HCT116 (cell line): ENCODE results near the gene GPX4. TPM values are rescaled to one million over a fixed set of nuclear protein-coding genes. Genes with fewer than 3 reads are reported as not detected.

ENCODE experiments used
- ATAC-seq: fragments of 200-7000 bp; cut with Tn5 transposase; 2 replicates; pipeline ENCODE4 v1.9.1; 2020; ENCODE audit warnings: mild to moderate bottlenecking, moderate library complexity
- BruUV-seq: library from RNA; stranded (reverse); fragments of 400-500 nt; replicated peaks from 2 replicates; lab custom pipeline; 2021; lab: Mats Ljungman, UMichigan
- CTCF ChIA-PET: fragments of 300-600 bp; sonication (Branson Sonifier 250); formaldehyde crosslinking; loops from one replicate; lab custom pipeline; 2021; ENCODE audit warnings: antibody characterized with exemption; lab: Charles Lee
- POLR2A ChIA-PET: fragments of 300-600, 350-600 bp; sonication (Branson Sonifier 250); formaldehyde crosslinking; loops from one replicate; lab custom pipeline; 2021; ENCODE audit warnings: antibody characterized with exemption; lab: Charles Lee
- RAD21 ChIA-PET, 2 experiments: fragments of 300-600 bp; sonication (Branson Sonifier 250); formaldehyde crosslinking; loops; one replicate each; lab custom pipeline; 2023; ENCODE audit warnings: low total read pairs in 2 of 2; ENCODE audit not compliant: uncharacterized antibody in 2 of 2, unreplicated experiment in 2 of 2, low non-redundant PET in 1 of 2; lab: Charles Lee
- DNase-seq: peaks from one replicate; pipeline ENCODE4 v3.0.0-alpha.2; 2010; ENCODE audit warnings: low read depth, low spot score
- H2AFZ ChIP-seq: fragments of 200-600 bp; shearing (Covaris generic), sonication (generic); 2 replicates; pipeline ENCODE4 v1.6.1; 2017; ENCODE audit warnings: low read depth, mixed run types, mixed read lengths, antibody characterized with exemption, low read length; ENCODE audit not compliant: poor library complexity, severe bottlenecking
- H3K27ac ChIP-seq: 2 replicates; pipeline ENCODE4 v1.5.1; 2012; ENCODE audit warnings: low read depth, low read length
- H3K27me3 ChIP-seq: fragments of 200-600 bp; sonication (generic); 2 replicates; pipeline ENCODE4 v1.6.1; 2016; ENCODE audit warnings: mixed run types, low read length, mixed read lengths; ENCODE audit not compliant: insufficient read depth
- H3K36me3 ChIP-seq, 2 experiments: fragments of 200-500 bp in 1 of 2; fragments of 200-600 bp in 1 of 2; sonication (Bioruptor generic) in 1 of 2; sonication (generic) in 1 of 2; 2 replicates each; pipeline versions ENCODE4 v1.5.1 to v1.6.1; 2014 to 2016; ENCODE audit warnings: low read length in 2 of 2, inconsistent platforms in 1 of 2, mixed read lengths in 1 of 2, mixed run types in 1 of 2; ENCODE audit not compliant: insufficient read depth in 2 of 2, control insufficient read depth in 1 of 2
- H3K4me1 ChIP-seq, 2 experiments: fragments of 200-600 bp in 1 of 2; sonication (generic) in 1 of 2; 2 replicates each; pipeline versions ENCODE4 v1.5.1 to v1.6.1; 2012 to 2017; ENCODE audit warnings: low read length in 2 of 2, inconsistent platforms in 1 of 2, mild to moderate bottlenecking in 1 of 2, mixed read lengths in 1 of 2, mixed run types in 1 of 2, moderate library complexity in 1 of 2; ENCODE audit not compliant: insufficient read depth in 2 of 2, control insufficient read depth in 1 of 2
- H3K4me2 ChIP-seq: fragments of 200-600 bp; sonication (generic); 2 replicates; pipeline ENCODE4 v1.6.1; 2017; ENCODE audit warnings: mixed run types, low read length, mixed read lengths
- H3K4me3 ChIP-seq, 2 experiments: fragments of 200-600 bp in 1 of 2; sonication (generic) in 1 of 2; replicated peaks in 1 of 2; 2 replicates each; pipeline ENCODE4 v1.5.1; 2011 to 2016; ENCODE audit warnings: low read length in 2 of 2, control low read depth in 1 of 2, low read depth in 1 of 2, mild to moderate bottlenecking in 1 of 2, mixed read lengths in 1 of 2, mixed run types in 1 of 2
- H3K79me2 ChIP-seq: fragments of 200-600 bp; sonication (generic); 2 replicates; pipeline ENCODE4 v1.6.1; 2017; ENCODE audit warnings: mild to moderate bottlenecking, mixed run types, low read length, moderate library complexity, mixed read lengths; ENCODE audit not compliant: insufficient read depth
- H3K9ac ChIP-seq: fragments of 200-600 bp; sonication (generic); 2 replicates; pipeline ENCODE4 v1.6.1; 2016; ENCODE audit warnings: low read length, mixed read lengths
- H3K9me2 ChIP-seq: fragments of 200-600 bp; sonication (generic), shearing (Covaris generic); 2 replicates; pipeline ENCODE4 v1.6.1; 2017; ENCODE audit warnings: mixed run types, mild to moderate bottlenecking, moderate library complexity; ENCODE audit not compliant: insufficient read depth
- H3K9me3 ChIP-seq, 2 experiments: fragments of 200-500 bp in 1 of 2; fragments of 200-600 bp in 1 of 2; sonication (Bioruptor generic) in 1 of 2; sonication (generic) in 1 of 2; 2 replicates each; pipeline ENCODE4 v1.6.1; 2014 to 2017; ENCODE audit warnings: low read length in 2 of 2, mixed read lengths in 2 of 2, inconsistent platforms in 1 of 2, low read depth in 1 of 2, mild to moderate bottlenecking in 1 of 2, mixed run types in 1 of 2, moderate library complexity in 1 of 2; ENCODE audit not compliant: control insufficient read depth in 1 of 2, insufficient read depth in 1 of 2
- H4K20me1 ChIP-seq: fragments of 200-600 bp; sonication (generic), shearing (Covaris generic); 2 replicates; pipeline ENCODE4 v1.6.1; 2017; ENCODE audit warnings: mixed run types, mild to moderate bottlenecking, moderate library complexity; ENCODE audit not compliant: insufficient read depth
- CEBPB ChIP-seq: IDR thresholded peaks from 2 replicates; pipeline ENCODE4 v1.6.1; 2012; ENCODE audit warnings: low read depth
- ELF1 ChIP-seq: IDR thresholded peaks from 2 replicates; pipeline ENCODE4 v1.6.1; 2012; ENCODE audit warnings: low read depth, borderline replicate concordance
- EZH2 ChIP-seq: fragments of 200-600 bp; sonication (generic); IDR thresholded peaks from 2 replicates; pipeline ENCODE4 v1.6.1; 2017; ENCODE audit warnings: antibody characterized with exemption, mixed run types
- POLR2AphosphoS5 ChIP-seq: IDR thresholded peaks from 2 replicates; pipeline ENCODE4 v1.6.1; 2011; ENCODE audit warnings: mild to moderate bottlenecking, low read depth, low read length, moderate library complexity
- RAD21 ChIP-seq: IDR thresholded peaks from 2 replicates; pipeline ENCODE4 v1.6.1; 2012; ENCODE audit warnings: low read depth, mild to moderate bottlenecking
- SRF ChIP-seq: IDR thresholded peaks from 2 replicates; pipeline ENCODE4 v1.6.1; 2012; ENCODE audit warnings: low read depth
- TCF7L2 ChIP-seq: IDR thresholded peaks from 2 replicates; pipeline ENCODE4 v1.7.0; 2011; ENCODE audit warnings: borderline replicate concordance, inconsistent platforms; ENCODE audit not compliant: insufficient read depth, insufficient read length; ENCODE audit errors: extremely low read depth
- ZFX ChIP-seq: fragments of 450-650 bp; IDR thresholded peaks from 2 replicates; pipeline ENCODE4 v1.6.1; 2017
- ZNF274 ChIP-seq: fragments of 200-500 bp; sonication (Bioruptor generic); IDR thresholded peaks from 2 replicates; pipeline ENCODE4 v1.6.1; 2014; ENCODE audit warnings: mild to moderate bottlenecking, low read depth, low read length, inconsistent platforms
- intact Hi-C: fragments of 100-400 bp; cut with micrococcal nuclease; formaldehyde crosslinking; loops from 2 replicates; pipeline ENCODE4 v1.10.0; 2022
- total RNA-seq: library from RNA; stranded (reverse); gene quantifications from one replicate; pipeline ENCODE4 v1.2.1, GENCODE V29; 2021; ENCODE audit not compliant: unreplicated experiment
- TF ChIP-seq, protein P1 (sequence below), 3 experiments: fragments of 200-600 bp in 1 of 3; sonication (generic) in 1 of 3; IDR thresholded peaks in 2 of 3; conservative IDR thresholded peaks in 1 of 3; 2 replicates each; pipeline ENCODE4 v1.5.1; 2012 to 2017; ENCODE audit warnings: low read depth in 2 of 3, low read length in 2 of 3, antibody characterized with exemption in 1 of 3, borderline replicate concordance in 1 of 3, control low read depth in 1 of 3, mild to moderate bottlenecking in 1 of 3, mixed read lengths in 1 of 3, mixed run types in 1 of 3, moderate library complexity in 1 of 3; ENCODE audit not compliant: insufficient read depth in 1 of 3
- TF ChIP-seq, protein P2 (sequence below): IDR thresholded peaks from 2 replicates; pipeline ENCODE4 v1.6.1; 2012

Gene GPX4
- total RNA-seq, 1 experiment from 2014 or later = 481 TPM

DNA sequence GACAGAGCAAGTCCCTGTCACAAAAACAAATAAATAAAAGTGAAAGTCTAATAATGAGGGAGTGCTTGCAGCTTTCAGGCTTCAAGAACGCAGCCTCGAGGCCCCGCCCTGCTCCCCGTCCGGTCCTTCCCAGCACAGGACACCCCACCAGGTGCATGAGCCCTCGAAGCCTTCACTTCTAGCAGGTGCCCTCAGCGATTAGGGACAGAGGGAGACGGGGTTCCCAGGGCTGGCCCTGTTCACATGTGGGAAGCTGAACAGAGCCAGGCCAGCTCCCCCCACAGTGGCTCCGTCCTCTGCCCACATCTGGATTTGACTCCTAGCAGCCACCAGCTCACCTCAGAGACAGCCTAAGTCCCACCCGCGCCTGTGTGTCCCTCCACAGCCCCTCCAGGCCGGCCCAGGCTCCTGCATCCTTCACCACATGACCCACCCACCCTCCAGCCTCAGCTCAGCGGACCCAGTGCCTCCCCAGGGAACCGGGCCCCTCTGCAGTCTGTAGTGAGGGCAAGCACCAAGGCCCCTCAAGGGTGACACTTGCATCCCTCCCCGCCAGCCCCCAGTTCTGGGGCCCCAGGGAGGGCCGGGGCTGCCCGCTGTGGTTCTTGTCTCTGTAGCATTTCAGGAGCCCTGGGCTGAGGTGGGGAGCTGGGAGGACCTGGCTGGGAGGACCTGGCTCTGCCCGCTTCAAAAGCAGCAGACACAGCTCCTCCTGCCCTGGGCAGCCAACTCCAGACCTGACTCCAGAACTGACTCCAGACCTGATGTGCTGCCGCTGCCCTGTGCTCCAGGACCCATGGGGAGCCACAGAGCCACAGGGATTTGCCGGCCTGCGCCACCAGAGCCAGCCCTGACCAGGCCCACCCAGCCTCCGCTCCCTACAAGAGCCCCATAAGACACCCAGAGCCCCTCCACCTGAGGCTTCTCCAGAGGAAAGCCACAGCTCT is 27.2 kb downstream of the GPX4 start:
- Histone ChIP-seq H3K4me1 (peaks cover 0 to 13% of the 10 kb centered on the region in 2 experiments; a peak in 2 of 4 replicates), H3K9ac (no peak overlapping the region), H3K36me3 (peaks cover 0 to 15% of the 10 kb centered on the region in 2 experiments; a peak in 2 of 4 replicates), H3K9me2 (no peaks in the 10 kb centered on the region), H4K20me1 (no peaks in the 10 kb centered on the region), H3K9me3 (no peaks in the 10 kb centered on the region)
- no TSS peak for BruUV-seq
- intact Hi-C loops = no loop called here
- no peak for ATAC-seq
- TF ChIP-seq, protein P1, sequence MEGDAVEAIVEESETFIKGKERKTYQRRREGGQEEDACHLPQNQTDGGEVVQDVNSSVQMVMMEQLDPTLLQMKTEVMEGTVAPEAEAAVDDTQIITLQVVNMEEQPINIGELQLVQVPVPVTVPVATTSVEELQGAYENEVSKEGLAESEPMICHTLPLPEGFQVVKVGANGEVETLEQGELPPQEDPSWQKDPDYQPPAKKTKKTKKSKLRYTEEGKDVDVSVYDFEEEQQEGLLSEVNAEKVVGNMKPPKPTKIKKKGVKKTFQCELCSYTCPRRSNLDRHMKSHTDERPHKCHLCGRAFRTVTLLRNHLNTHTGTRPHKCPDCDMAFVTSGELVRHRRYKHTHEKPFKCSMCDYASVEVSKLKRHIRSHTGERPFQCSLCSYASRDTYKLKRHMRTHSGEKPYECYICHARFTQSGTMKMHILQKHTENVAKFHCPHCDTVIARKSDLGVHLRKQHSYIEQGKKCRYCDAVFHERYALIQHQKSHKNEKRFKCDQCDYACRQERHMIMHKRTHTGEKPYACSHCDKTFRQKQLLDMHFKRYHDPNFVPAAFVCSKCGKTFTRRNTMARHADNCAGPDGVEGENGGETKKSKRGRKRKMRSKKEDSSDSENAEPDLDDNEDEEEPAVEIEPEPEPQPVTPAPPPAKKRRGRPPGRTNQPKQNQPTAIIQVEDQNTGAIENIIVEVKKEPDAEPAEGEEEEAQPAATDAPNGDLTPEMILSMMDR (IDR thresholded peaks at IDR 0.05 in 2 of 3, conservative IDR thresholded peaks at IDR 0.05 in 1 of 3; ENCODE audit: borderline replicate concordance in 1 of 3, insufficient read depth in 1 of 3, low read depth in 2 of 3, low read length in 2 of 3) = no peak
- TF ChIP-seq ELF1 = no peak
- no peak for TF ChIP-seq POLR2AphosphoS5
- no peak for TF ChIP-seq EZH2
- no peak for TF ChIP-seq RAD21
- no peak for TF ChIP-seq SRF
- TF ChIP-seq ZFX = no peak
- no peak for TF ChIP-seq TCF7L2
- TF ChIP-seq CEBPB = no peak
- TF ChIP-seq, protein P2, sequence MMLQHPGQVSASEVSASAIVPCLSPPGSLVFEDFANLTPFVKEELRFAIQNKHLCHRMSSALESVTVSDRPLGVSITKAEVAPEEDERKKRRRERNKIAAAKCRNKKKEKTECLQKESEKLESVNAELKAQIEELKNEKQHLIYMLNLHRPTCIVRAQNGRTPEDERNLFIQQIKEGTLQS = no peak
- TF ChIP-seq ZNF274 = no peak
- TF ChIP-seq, all 23 proteins: peak for 0
- no peak overlapping the region for H3K4me2 ChIP-seq
- no peak overlapping the region for H3K4me3 ChIP-seq
- RAD21 ChIA-PET = no interaction called here
- H3K79me2 ChIP-seq = peaks cover 39% of the 10 kb centered on the region; the same call in 1 of the 2 replicates
- H3K27ac ChIP-seq = no peak overlapping the region
- H3K27me3 ChIP-seq = no peaks in the 10 kb centered on the region
- CTCF ChIA-PET = interaction anchor here (1.2 kb wide), 1 partner anchor 18 kb away, joined by 5 read pairs; no protein-coding TSS in a partner anchor
- no peak for DNase-seq
- POLR2A ChIA-PET = no interaction called here
- no peak overlapping the region for H2AFZ ChIP-seq
